ELF-1 (cell line): ENCODE results near the gene ING1.
"Not testable (repeated sequence)": the region's sequence is repeated elsewhere in the genome, so short reads cannot be mapped to it uniquely, and the experiment has no call there.

ENCODE experiments used
- DNase-seq: peaks from one replicate; pipeline ENCODE4 v3.0.0-alpha.2; 2016; ENCODE audit warnings: low read depth, low spot score

The ING1 gene

GRCh38 chr13:110713642-110713952 lies at the start of gene ING1:
Gene ING1 (plus strand): TSS chr13:110713700. CDS start chr13:110714150, 450 bp downstream.
- DNase-seq = no peak

GRCh38 chr13:110664041-110664440 lies 49.5 kb upstream of the ING1 start:
- no peak for DNase-seq

GRCh38 chr13:110664673-110665072 lies 48.8 kb upstream of the ING1 start:
- no peak for DNase-seq

GRCh38 chr13:110665491-110666254 lies 47.8 kb upstream of the ING1 start:
- no peak for DNase-seq

- DNase-seq = no peak
These were observed 47.3 kb upstream of the ING1 start for GRCh38 chr13:110666255-110666533.

GRCh38 chr13:110669036-110669435 lies 44.5 kb upstream of the ING1 start:
- DNase-seq = no peak

- DNase-seq = not testable (repeated sequence)
These were observed 43.7 kb upstream of the ING1 start for GRCh38 chr13:110669814-110670213.

- no peak for DNase-seq
These were observed 36.6 kb upstream of the ING1 start for GRCh38 chr13:110676595-110677587.

- DNase-seq = no peak
These were observed 35.6 kb upstream of the ING1 start for GRCh38 chr13:110677731-110678545.

- peak; percentile 50 for DNase-seq
These were observed 32.6 kb upstream of the ING1 start for GRCh38 chr13:110680852-110681251.

GRCh38 chr13:110681868-110682550 lies 31.5 kb upstream of the ING1 start:
- DNase-seq = no peak

- no peak for DNase-seq
These were observed 30.8 kb upstream of the ING1 start for GRCh38 chr13:110682746-110683145.

- no peak for DNase-seq
These were observed 30.2 kb upstream of the ING1 start for GRCh38 chr13:110683203-110683883.

- DNase-seq = no peak
These were observed 29.6 kb upstream of the ING1 start for GRCh38 chr13:110683921-110684320.

GRCh38 chr13:110684388-110685056 lies 29.0 kb upstream of the ING1 start:
- DNase-seq = no peak

- no peak for DNase-seq
These were observed 28.0 kb upstream of the ING1 start for GRCh38 chr13:110685305-110686020.

- DNase-seq = no peak
These were observed 25.8 kb upstream of the ING1 start for GRCh38 chr13:110687736-110688135.

GRCh38 chr13:110689041-110689440 lies 24.5 kb upstream of the ING1 start:
- no peak for DNase-seq

GRCh38 chr13:110689711-110690110 lies 23.8 kb upstream of the ING1 start:
- DNase-seq = no peak

GRCh38 chr13:110690516-110690915 lies 23.0 kb upstream of the ING1 start:
- DNase-seq = no peak
